ENCODE measurements around the gene LAMA4.

Gene LAMA4

GRCh38 chr6:112288475-112288874 lies 34.1 kb upstream of the LAMA4 start:
- no peak overlapping the region for H3K27ac ChIP-seq (ENCODE audit: low read depth, low read length)
- H3K9ac ChIP-seq (ENCODE audit: low read depth, low read length), result no peak overlapping the region
- H3K27me3 ChIP-seq (ENCODE audit: control insufficient read depth, insufficient read depth, low read length), result no peaks in the 10 kb centered on the region
- H3K9me3 ChIP-seq (ENCODE audit: control insufficient read depth, insufficient read depth, low read length), result no peaks in the 10 kb centered on the region
- no peak overlapping the region for H3K4me3 ChIP-seq (ENCODE audit: low read depth, low read length)
- no peaks in the 10 kb centered on the region for H3K36me3 ChIP-seq (ENCODE audit: control insufficient read depth, insufficient read depth, low read length)
- H3K4me1 ChIP-seq (ENCODE audit: control insufficient read depth, insufficient read depth, low read length), result peaks cover 3% of the 10 kb centered on the region; the same call in 1 of the 2 replicates

- no peak overlapping the region for H3K27ac ChIP-seq (ENCODE audit: low read depth, low read length)
- H3K27me3 ChIP-seq (ENCODE audit: control insufficient read depth, insufficient read depth, low read length), result no peaks in the 10 kb centered on the region
- no peaks in the 10 kb centered on the region for H3K36me3 ChIP-seq (ENCODE audit: control insufficient read depth, insufficient read depth, low read length)
- peaks cover 3% of the 10 kb centered on the region; the same call in 1 of the 2 replicates for H3K4me1 ChIP-seq (ENCODE audit: control insufficient read depth, insufficient read depth, low read length)
- H3K9ac ChIP-seq (ENCODE audit: low read depth, low read length), result no peak overlapping the region
- no peaks in the 10 kb centered on the region for H3K9me3 ChIP-seq (ENCODE audit: control insufficient read depth, insufficient read depth, low read length)
- no peak overlapping the region for H3K4me3 ChIP-seq (ENCODE audit: low read depth, low read length)
Observed at GRCh38 chr6:112287577-112288225, 33.3 kb upstream of the LAMA4 start.

- Histone ChIP-seq H3K9me3 (ENCODE audit: control insufficient read depth, insufficient read depth, low read length) (no peaks in the 10 kb centered on the region), H3K9ac (ENCODE audit: low read depth, low read length) (no peak overlapping the region), H3K36me3 (ENCODE audit: control insufficient read depth, insufficient read depth, low read length) (no peaks in the 10 kb centered on the region), H3K27ac (ENCODE audit: low read depth, low read length) (no peak overlapping the region), H3K4me1 (ENCODE audit: control insufficient read depth, insufficient read depth, low read length) (peaks cover 5% of the 10 kb centered on the region; the same call in 1 of the 2 replicates), H3K4me3 (ENCODE audit: low read depth, low read length) (no peak overlapping the region), H3K27me3 (ENCODE audit: control insufficient read depth, insufficient read depth, low read length) (no peaks in the 10 kb centered on the region)
Observed at GRCh38 chr6:112286500-112287144, 32.3 kb upstream of the LAMA4 start.

GRCh38 chr6:112286010-112286409 lies 31.6 kb upstream of the LAMA4 start:
- H3K27ac ChIP-seq (ENCODE audit: low read depth, low read length), result no peak overlapping the region
- H3K27me3 ChIP-seq (ENCODE audit: control insufficient read depth, insufficient read depth, low read length), result no peaks in the 10 kb centered on the region
- no peaks in the 10 kb centered on the region for H3K9me3 ChIP-seq (ENCODE audit: control insufficient read depth, insufficient read depth, low read length)
- H3K36me3 ChIP-seq (ENCODE audit: control insufficient read depth, insufficient read depth, low read length), result no peaks in the 10 kb centered on the region
- H3K4me1 ChIP-seq (ENCODE audit: control insufficient read depth, insufficient read depth, low read length), result peaks cover 5% of the 10 kb centered on the region; the same call in 1 of the 2 replicates
- no peak overlapping the region for H3K4me3 ChIP-seq (ENCODE audit: low read depth, low read length)
- no peak overlapping the region for H3K9ac ChIP-seq (ENCODE audit: low read depth, low read length)

- Histone ChIP-seq H3K9me3 (ENCODE audit: control insufficient read depth, insufficient read depth, low read length) (no peaks in the 10 kb centered on the region), H3K9ac (ENCODE audit: low read depth, low read length) (no peak overlapping the region), H3K36me3 (ENCODE audit: control insufficient read depth, insufficient read depth, low read length) (no peaks in the 10 kb centered on the region), H3K27me3 (ENCODE audit: control insufficient read depth, insufficient read depth, low read length) (no peaks in the 10 kb centered on the region), H3K27ac (ENCODE audit: low read depth, low read length) (no peak overlapping the region), H3K4me3 (ENCODE audit: low read depth, low read length) (no peak overlapping the region), H3K4me1 (ENCODE audit: control insufficient read depth, insufficient read depth, low read length) (peaks cover 6% of the 10 kb centered on the region)
Observed at GRCh38 chr6:112284603-112285002, 30.2 kb upstream of the LAMA4 start.

GRCh38 chr6:112283621-112284020 lies 29.3 kb upstream of the LAMA4 start:
- Histone ChIP-seq H3K36me3 (ENCODE audit: control insufficient read depth, insufficient read depth, low read length) (no peaks in the 10 kb centered on the region), H3K27ac (ENCODE audit: low read depth, low read length) (no peak overlapping the region), H3K9ac (ENCODE audit: low read depth, low read length) (no peak overlapping the region), H3K27me3 (ENCODE audit: control insufficient read depth, insufficient read depth, low read length) (no peaks in the 10 kb centered on the region), H3K4me3 (ENCODE audit: low read depth, low read length) (no peak overlapping the region), H3K4me1 (ENCODE audit: control insufficient read depth, insufficient read depth, low read length) (peaks cover 7% of the 10 kb centered on the region), H3K9me3 (ENCODE audit: control insufficient read depth, insufficient read depth, low read length) (no peaks in the 10 kb centered on the region)

- Histone ChIP-seq H3K9ac (ENCODE audit: low read depth, low read length) (no peak overlapping the region), H3K36me3 (ENCODE audit: control insufficient read depth, insufficient read depth, low read length) (no peaks in the 10 kb centered on the region), H3K27ac (ENCODE audit: low read depth, low read length) (no peak overlapping the region), H3K27me3 (ENCODE audit: control insufficient read depth, insufficient read depth, low read length) (no peaks in the 10 kb centered on the region), H3K4me1 (ENCODE audit: control insufficient read depth, insufficient read depth, low read length) (peaks cover 7% of the 10 kb centered on the region), H3K4me3 (ENCODE audit: low read depth, low read length) (no peak overlapping the region), H3K9me3 (ENCODE audit: control insufficient read depth, insufficient read depth, low read length) (no peaks in the 10 kb centered on the region)
Observed at GRCh38 chr6:112281821-112282615, 27.7 kb upstream of the LAMA4 start.

GRCh38 chr6:112279031-112279935 lies 24.9 kb upstream of the LAMA4 start:
- Histone ChIP-seq H3K27me3 (ENCODE audit: control insufficient read depth, insufficient read depth, low read length) (no peaks in the 10 kb centered on the region), H3K9me3 (ENCODE audit: control insufficient read depth, insufficient read depth, low read length) (no peaks in the 10 kb centered on the region), H3K4me1 (ENCODE audit: control insufficient read depth, insufficient read depth, low read length) (peaks cover 7% of the 10 kb centered on the region), H3K27ac (ENCODE audit: low read depth, low read length) (no peak overlapping the region), H3K36me3 (ENCODE audit: control insufficient read depth, insufficient read depth, low read length) (no peaks in the 10 kb centered on the region), H3K9ac (ENCODE audit: low read depth, low read length) (no peak overlapping the region), H3K4me3 (ENCODE audit: low read depth, low read length) (no peak overlapping the region)

- Histone ChIP-seq H3K9me3 (ENCODE audit: control insufficient read depth, insufficient read depth, low read length) (no peaks in the 10 kb centered on the region), H3K27me3 (ENCODE audit: control insufficient read depth, insufficient read depth, low read length) (no peaks in the 10 kb centered on the region), H3K9ac (ENCODE audit: low read depth, low read length) (no peak overlapping the region), H3K27ac (ENCODE audit: low read depth, low read length) (no peak overlapping the region), H3K4me1 (ENCODE audit: control insufficient read depth, insufficient read depth, low read length) (peaks cover 5% of the 10 kb centered on the region; the same call in 1 of the 2 replicates), H3K36me3 (ENCODE audit: control insufficient read depth, insufficient read depth, low read length) (no peaks in the 10 kb centered on the region), H3K4me3 (ENCODE audit: low read depth, low read length) (no peak overlapping the region)
Observed at GRCh38 chr6:112275365-112275764, 21.0 kb upstream of the LAMA4 start.

- Histone ChIP-seq H3K4me1 (ENCODE audit: control insufficient read depth, insufficient read depth, low read length) (peaks cover 5% of the 10 kb centered on the region; the same call in 1 of the 2 replicates), H3K27ac (ENCODE audit: low read depth, low read length) (no peak overlapping the region), H3K9ac (ENCODE audit: low read depth, low read length) (no peak overlapping the region), H3K4me3 (ENCODE audit: low read depth, low read length) (no peak overlapping the region), H3K27me3 (ENCODE audit: control insufficient read depth, insufficient read depth, low read length) (no peaks in the 10 kb centered on the region), H3K36me3 (ENCODE audit: control insufficient read depth, insufficient read depth, low read length) (no peaks in the 10 kb centered on the region), H3K9me3 (ENCODE audit: control insufficient read depth, insufficient read depth, low read length) (no peaks in the 10 kb centered on the region)
Observed at GRCh38 chr6:112274774-112275173, 20.4 kb upstream of the LAMA4 start.

Measured in HUES48 (cell line).